Measurements from ENCODE around the gene TRPV3. TPM values are rescaled to one million over a fixed set of nuclear protein-coding genes. Genes with fewer than 3 reads are reported as not detected.

TRPV3 gene
- total RNA-seq, 1 donor from 2014 or later: 1.9 TPM

GRCh38 chr17:3506054-3506453, 51.6 kb downstream of the TRPV3 start:
- no peaks in the 10 kb centered on the region for H3K9me3 ChIP-seq (ENCODE audit: low read depth)
- H3K4me2 ChIP-seq: no peak overlapping the region
- no peak overlapping the region for H3K4me3 ChIP-seq
- TF ChIP-seq EZH2phosphoT487 (IDR thresholded peaks at IDR 0.05) (no peak), EZH2 (IDR thresholded peaks at IDR 0.05) (no peak), CTCF (IDR thresholded peaks at IDR 0.05) (no peak)
- no peaks in the 10 kb centered on the region for H3K79me2 ChIP-seq (ENCODE audit: low read depth)
- Mint-ChIP-seq H3K27ac (no peak overlapping the region), H3K9me3 (peaks cover 7% of the 10 kb centered on the region), H3K4me3 (no peak overlapping the region), H3K36me3 (peaks cover 13% of the 10 kb centered on the region), H3K4me1 (no peaks in the 10 kb centered on the region), H3K27me3 (ENCODE audit: insufficient read depth, low read depth) (peaks cover 4% of the 10 kb centered on the region)
- H4K20me1 ChIP-seq (ENCODE audit: low read depth): no peaks in the 10 kb centered on the region
- H3K4me1 ChIP-seq: peaks cover 10% of the 10 kb centered on the region
- H3F3A ChIP-seq (ENCODE audit: low read depth): no peaks in the 10 kb centered on the region
- no peak overlapping the region for H3K9ac ChIP-seq
- H3K36me3 ChIP-seq: no peaks in the 10 kb centered on the region
- no peaks in the 10 kb centered on the region for H3K27me3 ChIP-seq
- H3K27ac ChIP-seq: no peak overlapping the region
- DNase-seq (ENCODE audit: low spot score): no peak
- H2AFZ ChIP-seq (replicated peaks): no peak overlapping the region

GRCh38 chr17:3505008-3505407, 52.6 kb downstream of the TRPV3 start:
- Histone ChIP-seq H3K4me2 (no peak overlapping the region), H3K4me3 (no peak overlapping the region), H3K79me2 (ENCODE audit: low read depth) (no peaks in the 10 kb centered on the region), H3K9ac (no peak overlapping the region), H3K27ac (no peak overlapping the region), H3K36me3 (no peaks in the 10 kb centered on the region), H3K27me3 (no peaks in the 10 kb centered on the region), H3K9me3 (ENCODE audit: low read depth) (no peaks in the 10 kb centered on the region), H3F3A (ENCODE audit: low read depth) (no peaks in the 10 kb centered on the region), H2AFZ (replicated peaks) (no peak overlapping the region), H3K4me1 (peaks cover 2% of the 10 kb centered on the region), H4K20me1 (ENCODE audit: low read depth) (no peaks in the 10 kb centered on the region)
- H3K4me3 Mint-ChIP-seq: no peak overlapping the region
- peaks cover 4% of the 10 kb centered on the region for H3K27me3 Mint-ChIP-seq (ENCODE audit: insufficient read depth, low read depth)
- H3K27ac Mint-ChIP-seq: no peak overlapping the region
- no peaks in the 10 kb centered on the region for H3K4me1 Mint-ChIP-seq
- peaks cover 14% of the 10 kb centered on the region for H3K9me3 Mint-ChIP-seq
- no peak for DNase-seq (ENCODE audit: low spot score)
- H3K36me3 Mint-ChIP-seq: peaks cover 8% of the 10 kb centered on the region
- TF ChIP-seq EZH2 (IDR thresholded peaks at IDR 0.05) (no peak), EZH2phosphoT487 (IDR thresholded peaks at IDR 0.05) (no peak), CTCF (IDR thresholded peaks at IDR 0.05) (no peak)

GRCh38 chr17:3503285-3503684, 54.3 kb downstream of the TRPV3 start:
- H3K27me3 ChIP-seq: no peaks in the 10 kb centered on the region
- no peak overlapping the region for H3K27ac ChIP-seq
- no peak overlapping the region for H3K4me3 ChIP-seq
- H3K79me2 ChIP-seq (ENCODE audit: low read depth): no peaks in the 10 kb centered on the region
- H3K27ac Mint-ChIP-seq: no peak overlapping the region
- H3K9me3 Mint-ChIP-seq: peaks cover 16% of the 10 kb centered on the region
- no peak overlapping the region for H3K4me3 Mint-ChIP-seq
- no peaks in the 10 kb centered on the region for H3F3A ChIP-seq (ENCODE audit: low read depth)
- no peak for DNase-seq (ENCODE audit: low spot score)
- no peak overlapping the region for H3K4me2 ChIP-seq
- no peaks in the 10 kb centered on the region for H3K27me3 Mint-ChIP-seq (ENCODE audit: insufficient read depth, low read depth)
- H3K9ac ChIP-seq: no peak overlapping the region
- no peaks in the 10 kb centered on the region for H3K9me3 ChIP-seq (ENCODE audit: low read depth)
- no peaks in the 10 kb centered on the region for H3K4me1 Mint-ChIP-seq
- no peaks in the 10 kb centered on the region for H3K4me1 ChIP-seq
- no peaks in the 10 kb centered on the region for H3K36me3 ChIP-seq
- H3K36me3 Mint-ChIP-seq: peaks cover 4% of the 10 kb centered on the region
- no peak overlapping the region for H2AFZ ChIP-seq (replicated peaks)
- TF ChIP-seq EZH2phosphoT487 (IDR thresholded peaks at IDR 0.05): no peak
- H4K20me1 ChIP-seq (ENCODE audit: low read depth): no peaks in the 10 kb centered on the region

GRCh38 chr17:3502466-3502865, 55.1 kb downstream of the TRPV3 start:
- H3K9me3 ChIP-seq (ENCODE audit: low read depth): no peaks in the 10 kb centered on the region
- H3K36me3 ChIP-seq: no peaks in the 10 kb centered on the region
- no peaks in the 10 kb centered on the region for H3K79me2 ChIP-seq (ENCODE audit: low read depth)
- no peaks in the 10 kb centered on the region for H3K4me1 ChIP-seq
- TF ChIP-seq EZH2 (IDR thresholded peaks at IDR 0.05) (no peak), EZH2phosphoT487 (IDR thresholded peaks at IDR 0.05) (no peak), CTCF (IDR thresholded peaks at IDR 0.05) (no peak)
- no peak overlapping the region for H3K9ac ChIP-seq
- H3K4me2 ChIP-seq: no peak overlapping the region
- Mint-ChIP-seq H3K9me3 (peaks cover 16% of the 10 kb centered on the region), H3K27ac (no peak overlapping the region), H3K4me1 (no peaks in the 10 kb centered on the region), H3K36me3 (peaks cover 4% of the 10 kb centered on the region), H3K27me3 (ENCODE audit: insufficient read depth, low read depth) (no peaks in the 10 kb centered on the region), H3K4me3 (no peak overlapping the region)
- no peak overlapping the region for H3K27ac ChIP-seq
- DNase-seq (ENCODE audit: low spot score): no peak
- H3F3A ChIP-seq (ENCODE audit: low read depth): no peaks in the 10 kb centered on the region
- H4K20me1 ChIP-seq (ENCODE audit: low read depth): no peaks in the 10 kb centered on the region
- no peaks in the 10 kb centered on the region for H3K27me3 ChIP-seq
- H2AFZ ChIP-seq (replicated peaks): no peak overlapping the region
- no peak overlapping the region for H3K4me3 ChIP-seq

Data from neural progenitor cell (in vitro differentiated cells).